ENCODE data around the gene PIK3R3.

DNA sequence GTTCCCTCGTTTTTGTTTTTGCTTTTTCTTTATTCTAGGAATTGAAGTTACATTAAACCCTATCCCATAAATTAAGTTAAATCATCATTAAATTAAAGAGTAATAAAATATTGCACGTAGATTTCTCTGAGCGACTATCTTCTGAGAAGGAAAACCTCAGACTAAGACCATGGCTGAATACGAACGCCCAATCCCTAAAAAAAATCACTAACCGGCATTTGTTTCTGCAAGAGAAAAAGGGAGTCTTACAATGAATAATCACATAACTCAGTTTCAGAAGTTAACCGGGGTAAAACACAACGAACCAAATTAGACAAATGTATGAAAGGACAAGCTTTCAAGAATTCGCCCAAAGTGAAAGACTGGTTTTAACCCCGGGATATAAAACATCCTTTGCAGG lies 1.3 kb downstream of the PIK3R3 start:
- TF ChIP-seq, protein P1, sequence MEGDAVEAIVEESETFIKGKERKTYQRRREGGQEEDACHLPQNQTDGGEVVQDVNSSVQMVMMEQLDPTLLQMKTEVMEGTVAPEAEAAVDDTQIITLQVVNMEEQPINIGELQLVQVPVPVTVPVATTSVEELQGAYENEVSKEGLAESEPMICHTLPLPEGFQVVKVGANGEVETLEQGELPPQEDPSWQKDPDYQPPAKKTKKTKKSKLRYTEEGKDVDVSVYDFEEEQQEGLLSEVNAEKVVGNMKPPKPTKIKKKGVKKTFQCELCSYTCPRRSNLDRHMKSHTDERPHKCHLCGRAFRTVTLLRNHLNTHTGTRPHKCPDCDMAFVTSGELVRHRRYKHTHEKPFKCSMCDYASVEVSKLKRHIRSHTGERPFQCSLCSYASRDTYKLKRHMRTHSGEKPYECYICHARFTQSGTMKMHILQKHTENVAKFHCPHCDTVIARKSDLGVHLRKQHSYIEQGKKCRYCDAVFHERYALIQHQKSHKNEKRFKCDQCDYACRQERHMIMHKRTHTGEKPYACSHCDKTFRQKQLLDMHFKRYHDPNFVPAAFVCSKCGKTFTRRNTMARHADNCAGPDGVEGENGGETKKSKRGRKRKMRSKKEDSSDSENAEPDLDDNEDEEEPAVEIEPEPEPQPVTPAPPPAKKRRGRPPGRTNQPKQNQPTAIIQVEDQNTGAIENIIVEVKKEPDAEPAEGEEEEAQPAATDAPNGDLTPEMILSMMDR (optimal IDR thresholded peaks at IDR 0.05 in 1 of 3, IDR thresholded peaks at IDR 0.05 in 1 of 3, conservative IDR thresholded peaks at IDR 0.05 in 1 of 3; ENCODE audit: extremely low read depth in 1 of 3, insufficient read depth in 2 of 3, low read length in 3 of 3): no peak
- no peak for TF ChIP-seq EZH2 (IDR thresholded peaks at IDR 0.05; ENCODE audit: low read length)

All from keratinocyte (primary cell).